Uterus (tissue), 2 donors: ENCODE measurements around the gene EPHB2.

Experiments used
- POLR2A ChIP-seq, 2 donors: fragments of 450-650 bp; IDR thresholded peaks; one replicate each; pipeline ENCODE4 v1.6.1; 2016; ENCODE audit warnings: antibody characterized with exemption in 2 of 2, mild to moderate bottlenecking in 1 of 2, moderate library complexity in 1 of 2
- TF ChIP-seq, protein P1 (sequence below), 4 experiments: fragments of 200-600 bp in 2 of 4; fragments of 450-650 bp in 2 of 4; sonication (generic) in 2 of 4; IDR thresholded peaks; one replicate each; pipeline ENCODE4 v1.5.1; 2016 to 2019; ENCODE audit warnings: antibody characterized with exemption in 4 of 4, mild to moderate bottlenecking in 2 of 4, moderate library complexity in 1 of 4

DNA sequence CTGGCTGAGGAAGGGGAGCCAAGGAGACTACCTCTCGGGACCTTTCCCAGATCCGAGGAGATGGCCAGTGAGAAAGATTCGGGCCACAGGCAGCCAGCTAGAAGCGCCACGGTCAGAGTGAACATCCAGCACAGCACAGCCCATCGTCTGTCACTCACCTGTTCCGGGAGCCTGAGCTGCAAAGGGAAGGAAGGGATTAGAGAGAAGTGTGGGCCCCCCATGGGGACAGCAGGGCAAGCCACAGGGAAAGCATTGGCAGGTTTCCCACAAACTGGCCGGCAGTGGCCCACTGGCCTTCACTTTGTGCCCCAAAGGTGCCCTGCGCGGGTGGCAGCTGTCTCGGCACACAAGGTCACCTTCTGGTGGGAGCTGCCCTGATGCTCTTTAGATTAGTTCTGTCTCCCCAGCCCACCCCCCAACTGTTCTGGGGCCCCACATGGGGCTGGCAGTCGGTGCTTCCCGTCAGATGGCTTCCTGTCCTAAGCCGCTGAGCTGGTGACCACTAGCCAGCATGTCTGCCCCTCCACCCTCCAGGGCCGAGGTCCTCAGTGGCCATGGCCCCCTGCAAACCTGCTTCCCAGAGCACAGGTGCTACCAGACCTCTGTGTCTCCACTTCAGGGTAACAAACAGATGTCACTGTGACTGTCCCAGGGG lies 205.3 kb downstream of the EPHB2 start:
- TF ChIP-seq, protein P1, sequence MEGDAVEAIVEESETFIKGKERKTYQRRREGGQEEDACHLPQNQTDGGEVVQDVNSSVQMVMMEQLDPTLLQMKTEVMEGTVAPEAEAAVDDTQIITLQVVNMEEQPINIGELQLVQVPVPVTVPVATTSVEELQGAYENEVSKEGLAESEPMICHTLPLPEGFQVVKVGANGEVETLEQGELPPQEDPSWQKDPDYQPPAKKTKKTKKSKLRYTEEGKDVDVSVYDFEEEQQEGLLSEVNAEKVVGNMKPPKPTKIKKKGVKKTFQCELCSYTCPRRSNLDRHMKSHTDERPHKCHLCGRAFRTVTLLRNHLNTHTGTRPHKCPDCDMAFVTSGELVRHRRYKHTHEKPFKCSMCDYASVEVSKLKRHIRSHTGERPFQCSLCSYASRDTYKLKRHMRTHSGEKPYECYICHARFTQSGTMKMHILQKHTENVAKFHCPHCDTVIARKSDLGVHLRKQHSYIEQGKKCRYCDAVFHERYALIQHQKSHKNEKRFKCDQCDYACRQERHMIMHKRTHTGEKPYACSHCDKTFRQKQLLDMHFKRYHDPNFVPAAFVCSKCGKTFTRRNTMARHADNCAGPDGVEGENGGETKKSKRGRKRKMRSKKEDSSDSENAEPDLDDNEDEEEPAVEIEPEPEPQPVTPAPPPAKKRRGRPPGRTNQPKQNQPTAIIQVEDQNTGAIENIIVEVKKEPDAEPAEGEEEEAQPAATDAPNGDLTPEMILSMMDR (IDR thresholded peaks at IDR 0.05) = no peak
- TF ChIP-seq POLR2A (IDR thresholded peaks at IDR 0.05) = no peak
